HepG2 (cell line): Measurements from ENCODE around the gene ZBTB43. TPM values are rescaled to one million over a fixed set of nuclear protein-coding genes. Genes with fewer than 3 reads are reported as not detected.

Experiments
- CBX1 ChIP-seq: IDR thresholded peaks from one replicate; pipeline ENCODE4 v1.6.1; 2016; ENCODE audit warnings: antibody characterized with exemption, low read depth
- CSRNP1 ChIP-seq: sonication (generic); formaldehyde crosslinking; IDR thresholded peaks from 2 replicates; pipeline ENCODE4 v1.8.1; 2023; ENCODE audit warnings: mild to moderate bottlenecking, missing genetic modification reagents
- EED ChIP-seq: sonication (generic); formaldehyde crosslinking; IDR thresholded peaks from 2 replicates; pipeline ENCODE4 v1.5.0; 2020; ENCODE audit warnings: mild to moderate bottlenecking, missing genetic modification reagents
- SALL1 ChIP-seq: sonication (generic); formaldehyde crosslinking; IDR thresholded peaks from 2 replicates; pipeline ENCODE4 v1.8.0; 2022; ENCODE audit warnings: mild to moderate bottlenecking, missing genetic modification reagents
- SPEN ChIP-seq: sonication (generic); formaldehyde crosslinking; IDR thresholded peaks from 2 replicates; pipeline ENCODE4 v1.5.1; 2020; ENCODE audit warnings: low read depth, mild to moderate bottlenecking, missing genetic modification reagents
- ZGPAT ChIP-seq: IDR thresholded peaks from 2 replicates; pipeline ENCODE4 v1.6.1; 2016; ENCODE audit warnings: mild to moderate bottlenecking
- ZHX2 ChIP-seq, 2 experiments: sonication (generic) in 1 of 2; formaldehyde crosslinking in 1 of 2; IDR thresholded peaks; 2 replicates each; pipeline versions ENCODE4 v1.6.1 to v1.9.0; 2014 to 2022; ENCODE audit warnings: antibody characterized with exemption in 1 of 2, borderline replicate concordance in 1 of 2, inconsistent platforms in 1 of 2, low read depth in 1 of 2, missing genetic modification reagents in 1 of 2
- ZMYM3 ChIP-seq: sonication (generic); formaldehyde crosslinking; IDR thresholded peaks from 2 replicates; pipeline ENCODE4 v1.5.1; 2020; ENCODE audit warnings: mild to moderate bottlenecking, missing genetic modification reagents
- ZNF235 ChIP-seq: sonication (generic); formaldehyde crosslinking; IDR thresholded peaks from 2 replicates; pipeline ENCODE4 v1.8.1; 2023; ENCODE audit warnings: mild to moderate bottlenecking, missing genetic modification reagents, borderline replicate concordance
- ZNF280D ChIP-seq: sonication (generic); formaldehyde crosslinking; IDR thresholded peaks from 2 replicates; pipeline ENCODE4 v1.5.1; 2020; ENCODE audit warnings: mild to moderate bottlenecking, missing genetic modification reagents
- ZSCAN31 ChIP-seq: sonication (generic); formaldehyde crosslinking; IDR thresholded peaks from 2 replicates; pipeline ENCODE4 v1.5.0; 2020; ENCODE audit warnings: low read depth, mild to moderate bottlenecking, missing genetic modification reagents
- polyA plus RNA-seq, 8 experiments: library from polyadenylated mRNA; depleted of rRNA in 3 of 8; stranded (reverse) in 7 of 8; unstranded in 1 of 8; fragments of >200 nt; fragmentation: Illumina TruSeq in 4 of 8; extraction: Trizol in 4 of 8; gene quantifications; 2 replicates each; pipeline versions ENCODE4 v1.2.1 to v1.2.3, GENCODE V29; 2011 to 2016; ENCODE audit warnings: low read depth in 4 of 8, missing spikeins in 1 of 8, mixed read lengths in 1 of 8; ENCODE audit not compliant: insufficient read depth in 1 of 8
- total RNA-seq, 5 experiments: library from RNA; depleted of rRNA; stranded (reverse); fragments of >200 nt; fragmentation: Illumina TruSeq; extraction: Trizol; gene quantifications; 2 replicates each; pipeline ENCODE4 v1.2.3, GENCODE V29; 2016; ENCODE audit warnings: low read depth in 1 of 5

Gene ZBTB43
- total and polyA plus RNA-seq, 2 of the 13 experiments (the other 11 are each of a cell fraction or from before 2014, with no cell fraction given) = 7.1 to 31.4 TPM

- 0 out of 2 replicates have a peak, but pooled peaks have one; percentile 38 for TF ChIP-seq ZHX2 (IDR thresholded peaks at IDR 0.05; ENCODE audit: low read depth)
- TF ChIP-seq ZHX2 (CRISPR knock-in tag; IDR thresholded peaks at IDR 0.05; ENCODE audit: borderline replicate concordance) = 0 out of 2 replicates have a peak, but pooled peaks have one; percentile 36
- no peak; the same call in 1 of the 2 replicates for TF ChIP-seq ZNF280D (CRISPR knock-in tag)
- TF ChIP-seq ZMYM3 (CRISPR knock-in tag) = no peak; the same call in 1 of the 2 replicates
- peak; percentile 89; the same call in 1 of the 2 replicates for TF ChIP-seq ZGPAT
- peak; percentile 53; the same call in 1 of the 2 replicates for TF ChIP-seq CSRNP1 (CRISPR knock-in tag)
- TF ChIP-seq ZNF235 (CRISPR knock-in tag) = peak; percentile 95; the same call in 1 of the 2 replicates
- peak; percentile 73; the same call in 1 of the 2 replicates for TF ChIP-seq SPEN
- TF ChIP-seq ZSCAN31 (CRISPR knock-in tag) = 0 out of 2 replicates have a peak, but pooled peaks have one; percentile 67
- TF ChIP-seq SALL1 = peak; percentile 77
- TF ChIP-seq EED (CRISPR knock-in tag) = no peak
- TF ChIP-seq CBX1 = no peak
Observed at GRCh38 chr9:126804696-126805553, at the start of gene ZBTB43 (continued).
